ENCODE data around the gene ODF2.

- TF ChIP-seq POLR2A (IDR thresholded peaks at IDR 0.05): no peak
- TF ChIP-seq CTCF (IDR thresholded peaks at IDR 0.05): no peak
Observed at GRCh38 chr9:128454991-128455390, 815 bp upstream of the ODF2 start.

Data from thyroid gland (tissue), 4 donors.